ENCODE results near the gene SOBP. TPM values are rescaled to one million over a fixed set of nuclear protein-coding genes. Genes with fewer than 3 reads are reported as not detected.

Gene SOBP
- total and polyA plus RNA-seq, 2 donors (not counting 1 experiment from before 2014, with no cell fraction given) = 2.7 to 6.3 TPM

GRCh38 chr6:107708435-107708834, 218.5 kb downstream of the SOBP start:
- no peak overlapping the region for H2AFZ ChIP-seq (ENCODE audit: low read length)
- H3K4me3 ChIP-seq (replicated peaks in 1 of 4; ENCODE audit: control extremely low read depth in 1 of 4, insufficient read depth in 1 of 4, low read depth in 3 of 4, low read length in 4 of 4) = no peak overlapping the region
- peaks cover 15% of the 10 kb centered on the region for H3K4me1 ChIP-seq (ENCODE audit: control insufficient read depth, extremely low read depth, insufficient read depth, low read length)
- no peaks in the 10 kb centered on the region for H3K36me3 ChIP-seq (ENCODE audit: control insufficient read depth, insufficient read depth, low read length)
- no peaks in the 10 kb centered on the region for H3K79me2 ChIP-seq (ENCODE audit: control insufficient read depth, insufficient read depth, low read length)
- H3K27me3 ChIP-seq (ENCODE audit: control insufficient read depth, insufficient read depth, low read length) = peaks cover 3% of the 10 kb centered on the region
- H3K4me2 ChIP-seq (ENCODE audit: extremely low read depth, insufficient read depth, low read length) = no peak overlapping the region
- no peaks in the 10 kb centered on the region for H4K20me1 ChIP-seq (ENCODE audit: control insufficient read depth, extremely low read depth, insufficient read depth, low read length)
- no peaks in the 10 kb centered on the region for H3K9me3 ChIP-seq (ENCODE audit: control insufficient read depth, insufficient read depth, low read depth, low read length)
- DNase-seq (ENCODE audit: low read depth in 2 of 2) = no peak
- no peak overlapping the region for H3K9ac ChIP-seq (ENCODE audit: insufficient read depth, low read length)
- TF ChIP-seq EZH2 (IDR thresholded peaks at IDR 0.05; ENCODE audit: low read length, missing control alignments) (no peak), CTCF (conservative IDR thresholded peaks at IDR 0.05 in 1 of 2, IDR thresholded peaks at IDR 0.05 in 1 of 2; ENCODE audit: low read depth in 1 of 2, low read length in 2 of 2) (no peak)
- no peak overlapping the region for H3K27ac ChIP-seq (ENCODE audit: insufficient read depth, low read length)

GRCh38 chr6:107709341-107709740, 219.4 kb downstream of the SOBP start:
- Histone ChIP-seq H3K27ac (ENCODE audit: insufficient read depth, low read length) (no peak overlapping the region), H3K4me2 (ENCODE audit: extremely low read depth, insufficient read depth, low read length) (no peak overlapping the region), H3K4me1 (ENCODE audit: control insufficient read depth, extremely low read depth, insufficient read depth, low read length) (peaks cover 15% of the 10 kb centered on the region), H3K4me3 (replicated peaks in 1 of 4; ENCODE audit: control extremely low read depth in 1 of 4, insufficient read depth in 1 of 4, low read depth in 3 of 4, low read length in 4 of 4) (no peak overlapping the region), H3K36me3 (ENCODE audit: control insufficient read depth, insufficient read depth, low read length) (no peaks in the 10 kb centered on the region), H3K79me2 (ENCODE audit: control insufficient read depth, insufficient read depth, low read length) (no peaks in the 10 kb centered on the region), H3K9ac (ENCODE audit: insufficient read depth, low read length) (no peak overlapping the region), H2AFZ (ENCODE audit: low read length) (no peak overlapping the region), H3K27me3 (ENCODE audit: control insufficient read depth, insufficient read depth, low read length) (peaks cover 3% of the 10 kb centered on the region), H3K9me3 (ENCODE audit: control insufficient read depth, insufficient read depth, low read depth, low read length) (no peaks in the 10 kb centered on the region), H4K20me1 (ENCODE audit: control insufficient read depth, extremely low read depth, insufficient read depth, low read length) (no peaks in the 10 kb centered on the region)
- no peak for DNase-seq (ENCODE audit: low read depth in 2 of 2)
- no peak for TF ChIP-seq CTCF (conservative IDR thresholded peaks at IDR 0.05 in 1 of 2, IDR thresholded peaks at IDR 0.05 in 1 of 2; ENCODE audit: low read depth in 1 of 2, low read length in 2 of 2)
- no peak for TF ChIP-seq EZH2 (IDR thresholded peaks at IDR 0.05; ENCODE audit: low read length, missing control alignments)

Other genes starting within 250 kb of the SOBP start
- gene PDSS2, start 30.6 kb upstream of the SOBP start, total RNA-seq = 11.3 and 12.1 TPM in 2 replicates
- gene PDSS2, start 30.6 kb upstream of the SOBP start, polyA plus RNA-seq = 13.8 and 14.4 TPM in 2 replicates